Kidney epithelial cell (primary cell): Measurements from ENCODE around the gene HNF4A. TPM values are rescaled to one million over a fixed set of nuclear protein-coding genes. Genes with fewer than 3 reads are reported as not detected.
"Not testable (repeated sequence)": the region's sequence is repeated elsewhere in the genome, so short reads cannot be mapped to it uniquely, and the experiment has no call there.

Experiments used
- DNase-seq: peaks from one replicate; pipeline ENCODE4 v3.0.0-alpha.2; 2010; ENCODE audit warnings: low read depth
- H3K27me3 ChIP-seq: 2 replicates; pipeline ENCODE4 v1.6.0; 2011; ENCODE audit warnings: low read length; ENCODE audit not compliant: control insufficient read depth, insufficient read depth
- H3K36me3 ChIP-seq: 2 replicates; pipeline ENCODE4 v1.5.1; 2011; ENCODE audit warnings: low read length; ENCODE audit not compliant: control insufficient read depth, insufficient read depth
- H3K4me3 ChIP-seq: 2 replicates; pipeline ENCODE4 v1.5.1; 2011; ENCODE audit warnings: low read depth, mild to moderate bottlenecking, control low read depth, low read length
- CTCF ChIP-seq: IDR thresholded peaks from 2 replicates; pipeline ENCODE4 v1.5.1; 2011; ENCODE audit warnings: mild to moderate bottlenecking, moderate library complexity, low read length, control low read depth, inconsistent platforms; ENCODE audit not compliant: insufficient read depth, poor library complexity, severe bottlenecking
- total RNA-seq: library from RNA; depleted of rRNA; stranded (reverse); fragments of >200 nt; gene quantifications from 2 replicates; pipeline ENCODE4 v1.2.3, GENCODE V29; 2015

HNF4A gene
- total RNA-seq, 1 donor from 2014 or later = not detected

DNA sequence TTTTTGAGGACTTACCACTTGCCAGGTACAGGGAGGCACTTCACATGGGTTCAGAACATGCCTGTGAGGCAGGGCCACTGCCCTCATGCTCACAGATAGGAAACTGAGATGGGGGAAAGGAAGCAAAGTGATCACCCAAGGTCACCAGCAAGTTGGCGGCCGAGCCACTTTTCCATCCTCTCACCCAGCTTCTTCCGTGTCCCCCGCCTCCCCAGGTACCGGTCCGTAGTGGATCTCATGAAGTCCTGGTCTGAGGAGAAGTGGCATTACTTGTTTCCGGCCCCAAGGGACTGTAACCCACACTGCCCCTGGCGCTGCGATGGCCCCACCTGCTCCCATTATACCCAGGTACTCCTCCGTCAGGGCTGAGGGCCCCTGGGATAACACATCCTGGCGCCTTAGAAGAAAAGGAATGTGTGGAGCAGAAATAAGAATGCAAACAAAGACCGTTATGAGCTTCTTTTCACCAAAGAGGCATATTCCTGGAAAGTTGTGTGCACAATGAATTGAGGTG lies 12.3 kb upstream of the HNF4A start:
- no peak for TF ChIP-seq CTCF
- Histone ChIP-seq H3K36me3 (no peaks in the 10 kb centered on the region), H3K4me3 (no peak overlapping the region), H3K27me3 (no peaks in the 10 kb centered on the region)
- DNase-seq = no peak

DNA sequence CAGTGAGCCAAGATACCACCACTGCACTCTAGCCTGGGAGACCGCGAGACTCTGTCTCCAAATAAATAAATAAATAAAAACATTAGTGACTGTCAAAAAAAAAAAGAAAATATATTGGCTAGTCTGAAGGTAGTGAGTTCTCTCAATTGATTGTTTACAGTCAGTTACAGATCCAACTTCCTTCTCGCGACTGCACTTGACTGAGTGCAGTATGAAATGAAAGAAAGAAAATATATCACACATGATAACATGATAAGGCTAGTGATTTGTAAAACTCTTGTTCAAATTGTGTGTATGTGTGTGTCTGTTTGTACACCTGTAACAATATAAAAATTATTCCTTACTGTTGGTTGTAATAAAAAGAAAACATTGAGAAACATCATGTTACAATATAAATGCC lies 10.8 kb upstream of the HNF4A start:
- H3K36me3 ChIP-seq = no peaks in the 10 kb centered on the region
- no peak overlapping the region for H3K4me3 ChIP-seq
- TF ChIP-seq CTCF = no peak
- DNase-seq = no peak
- H3K27me3 ChIP-seq = no peaks in the 10 kb centered on the region

GRCh38 chr20:44345147-44345546 lies 10.4 kb upstream of the HNF4A start:
- H3K27me3 ChIP-seq = no peaks in the 10 kb centered on the region
- TF ChIP-seq CTCF = no peak
- no peaks in the 10 kb centered on the region for H3K36me3 ChIP-seq
- DNase-seq = no peak
- H3K4me3 ChIP-seq = no peak overlapping the region

DNA sequence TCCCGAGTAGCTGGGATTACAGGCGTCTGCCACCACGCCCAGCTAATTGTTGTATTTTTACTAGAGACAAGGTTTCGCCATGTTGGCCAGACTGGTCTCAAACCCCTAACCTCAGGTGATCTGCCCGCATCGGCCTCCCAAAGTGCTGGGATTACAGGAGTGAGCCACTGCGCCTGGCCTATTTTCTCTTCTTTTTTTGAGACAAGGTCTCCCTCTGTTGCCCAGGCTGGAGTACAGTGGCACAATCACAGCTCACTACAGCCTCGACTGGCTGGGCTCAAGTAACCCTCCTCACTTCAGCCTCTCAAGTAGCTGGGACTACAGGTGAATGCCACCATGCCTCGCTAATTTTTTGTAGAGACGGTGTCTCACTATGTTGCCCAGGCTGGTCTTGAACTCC lies 9.6 kb upstream of the HNF4A start:
- not testable (repeated sequence) for H3K36me3 ChIP-seq, H3K27me3 ChIP-seq, H3K4me3 ChIP-seq, DNase-seq

- Histone ChIP-seq H3K4me3 (no peak overlapping the region), H3K27me3 (no peaks in the 10 kb centered on the region), H3K36me3 (no peaks in the 10 kb centered on the region)
- no peak for TF ChIP-seq CTCF
- DNase-seq = no peak
Observed at GRCh38 chr20:44348168-44348659, 7.3 kb upstream of the HNF4A start.

DNA sequence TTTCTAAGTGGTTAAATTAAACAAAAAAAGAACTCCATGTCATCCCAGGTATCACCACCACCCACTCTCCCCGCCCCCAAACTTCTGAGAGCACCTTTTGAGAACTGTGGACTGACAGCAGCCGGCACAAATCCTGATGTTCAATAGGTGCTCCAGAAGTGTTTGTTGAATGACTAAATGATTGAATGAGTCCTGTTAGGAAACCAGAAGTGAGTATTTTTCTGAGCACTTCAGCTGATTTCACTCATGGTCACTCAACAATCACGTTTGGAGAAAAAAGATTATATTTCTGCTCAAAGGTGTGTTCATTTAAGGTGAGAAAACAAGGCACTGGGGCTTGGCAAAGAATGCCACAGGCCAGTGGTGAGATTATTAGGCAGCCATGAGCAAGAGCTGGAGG lies 6.2 kb upstream of the HNF4A start:
- no peak for DNase-seq
- H3K4me3 ChIP-seq = no peak overlapping the region
- TF ChIP-seq CTCF = no peak
- H3K27me3 ChIP-seq = no peaks in the 10 kb centered on the region
- no peaks in the 10 kb centered on the region for H3K36me3 ChIP-seq
